Stimulated activated CD4-positive, alpha-beta T cell treated with anti-CD3 and anti-CD28 coated beads, Interleukin-1b, Interleukin-23, amount 100 ng/mL, for 4 hours (primary cell): ENCODE results near the gene CNOT1.
A peak's percentile ranks its signal among the peaks of the same experiment; 100 is the strongest.
"Not testable (repeated sequence)": the region's sequence is repeated elsewhere in the genome, so short reads cannot be mapped to it uniquely, and the experiment has no call there.

Experiments
- DNase-seq, 2 donors: peaks; one replicate each; pipeline ENCODE4 v3.0.0-alpha.2; 2020; ENCODE audit warnings: low read depth in 2 of 2

Gene CNOT1

GRCh38 chr16:58502217-58502921 lies 127.3 kb downstream of the CNOT1 start:
- no peak for DNase-seq

DNA sequence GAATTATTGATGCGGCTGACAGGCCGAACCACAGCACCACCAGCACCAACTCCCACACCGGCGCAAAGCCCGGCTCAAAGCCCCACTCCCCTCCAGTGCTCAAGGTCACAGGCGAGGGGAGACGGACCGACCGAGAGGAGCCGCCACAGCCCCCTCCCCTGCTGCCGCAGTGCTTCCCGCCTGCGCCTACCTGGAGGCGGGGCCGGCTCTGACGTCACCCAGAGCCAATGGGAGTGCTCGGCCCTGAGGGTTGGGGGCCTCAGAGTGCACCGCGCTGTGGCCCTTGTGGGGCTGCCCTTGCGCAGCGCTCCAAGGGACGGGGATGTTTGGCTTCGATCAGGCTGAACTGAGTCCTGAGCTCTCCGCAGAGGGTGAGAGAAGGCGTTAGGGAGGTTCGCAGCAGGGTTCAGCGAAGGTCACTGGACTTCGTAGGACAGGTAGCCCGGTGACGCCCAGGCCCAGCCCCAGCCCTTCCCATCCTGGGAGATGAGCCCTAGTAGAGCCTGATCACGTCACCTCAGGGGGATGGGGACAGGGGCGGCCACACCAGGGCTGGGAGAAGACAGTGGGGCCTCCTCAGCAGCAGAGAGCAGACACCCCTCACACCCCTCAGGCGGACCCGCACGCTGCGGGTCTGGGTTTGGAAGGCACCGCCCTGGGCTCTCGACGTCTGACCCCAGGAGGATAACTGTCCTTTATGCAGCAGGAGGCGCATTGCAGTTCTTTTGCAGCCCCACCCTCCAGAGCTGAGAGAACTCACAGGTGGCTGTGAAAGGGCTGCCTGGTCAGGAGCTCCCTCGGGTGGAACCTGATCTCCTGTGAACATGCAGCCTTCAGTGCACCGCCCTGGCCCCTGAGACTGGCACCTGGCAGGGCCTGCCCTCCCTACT lies 128.1 kb downstream of the CNOT1 start:
- peak; percentile 25 to 44 for DNase-seq

GRCh38 chr16:58500430-58501241 lies 129.0 kb downstream of the CNOT1 start:
- no peak for DNase-seq

GRCh38 chr16:58499615-58500351 lies 129.8 kb downstream of the CNOT1 start, which contains the start of gene NDRG4:
TSS of gene NDRG4 (plus strand) at chr16:58500143. CDS start at chr16:58500249, 106 bp downstream.
- no peak for DNase-seq

GRCh38 chr16:58499092-58499511 lies 130.5 kb downstream of the CNOT1 start:
- DNase-seq = no peak

DNA sequence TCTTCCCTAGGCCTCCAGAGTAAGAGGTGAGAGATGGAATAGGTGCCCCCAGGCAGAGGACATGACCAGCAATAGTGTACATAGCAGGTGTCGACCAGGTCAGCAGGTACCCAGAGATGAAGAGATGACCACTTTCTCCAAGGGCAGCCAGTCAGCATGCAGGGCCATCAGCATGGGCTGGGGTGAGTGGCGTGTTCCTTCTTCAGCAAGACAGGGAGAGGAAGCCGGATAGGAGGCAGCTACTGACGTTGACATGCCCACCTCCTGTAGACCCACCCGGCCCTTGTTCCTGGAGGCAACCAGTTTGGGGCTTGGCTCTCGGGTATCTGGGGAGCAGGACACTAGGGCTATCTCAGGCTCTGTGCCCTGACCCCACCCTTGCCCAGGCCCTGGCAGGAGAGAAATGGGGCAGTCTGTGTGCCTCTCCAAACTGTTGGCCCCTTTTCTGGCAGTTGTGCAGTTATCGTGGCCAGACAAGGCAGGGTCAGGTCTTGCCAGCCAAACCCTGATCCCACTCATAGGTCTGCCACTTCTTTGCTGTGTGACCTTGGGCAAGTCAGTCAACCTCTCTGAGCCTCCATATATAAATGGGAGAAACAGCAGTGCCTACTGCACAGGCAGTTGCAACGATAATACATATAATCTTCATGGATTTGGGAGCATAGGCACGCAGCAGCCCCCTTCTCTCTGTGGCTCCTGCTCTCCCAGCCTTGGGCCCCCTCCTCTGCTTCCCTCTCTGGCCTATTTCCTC lies 131.1 kb downstream of the CNOT1 start:
- no peak for DNase-seq

GRCh38 chr16:58497935-58498334 lies 131.7 kb downstream of the CNOT1 start:
- no peak for DNase-seq

- no peak for DNase-seq
These were observed 132.2 kb downstream of the CNOT1 start for GRCh38 chr16:58497468-58497867.

GRCh38 chr16:58495521-58496331 lies 133.9 kb downstream of the CNOT1 start:
- DNase-seq = no peak

DNA sequence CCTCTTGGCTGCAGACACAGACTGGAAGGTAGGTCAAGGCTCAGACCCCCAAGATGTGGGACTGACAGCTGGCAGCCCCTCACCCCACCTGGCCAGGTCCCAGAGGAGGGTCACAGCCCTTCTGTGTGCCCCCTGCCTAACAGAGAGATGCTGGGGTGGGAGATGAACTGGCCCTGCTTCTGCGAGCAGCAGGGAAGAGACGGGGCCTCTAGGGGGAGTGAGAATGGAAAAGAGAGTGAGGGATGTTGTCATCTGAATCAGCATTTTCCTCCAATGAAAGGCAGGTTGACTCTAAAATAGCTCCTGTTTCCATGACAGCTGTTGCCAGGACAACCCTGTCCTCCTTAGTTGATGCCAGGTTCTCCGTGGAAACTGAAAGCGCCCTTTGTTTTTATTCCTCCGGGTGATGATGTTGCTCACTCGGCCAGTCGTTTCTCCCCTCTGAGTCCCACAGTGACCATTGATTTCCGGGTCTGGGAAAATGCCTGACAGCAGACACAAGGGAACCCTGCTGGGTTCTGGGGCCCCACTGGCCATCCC lies 134.6 kb downstream of the CNOT1 start:
- peak; percentile 15 to 36 for DNase-seq

DNA sequence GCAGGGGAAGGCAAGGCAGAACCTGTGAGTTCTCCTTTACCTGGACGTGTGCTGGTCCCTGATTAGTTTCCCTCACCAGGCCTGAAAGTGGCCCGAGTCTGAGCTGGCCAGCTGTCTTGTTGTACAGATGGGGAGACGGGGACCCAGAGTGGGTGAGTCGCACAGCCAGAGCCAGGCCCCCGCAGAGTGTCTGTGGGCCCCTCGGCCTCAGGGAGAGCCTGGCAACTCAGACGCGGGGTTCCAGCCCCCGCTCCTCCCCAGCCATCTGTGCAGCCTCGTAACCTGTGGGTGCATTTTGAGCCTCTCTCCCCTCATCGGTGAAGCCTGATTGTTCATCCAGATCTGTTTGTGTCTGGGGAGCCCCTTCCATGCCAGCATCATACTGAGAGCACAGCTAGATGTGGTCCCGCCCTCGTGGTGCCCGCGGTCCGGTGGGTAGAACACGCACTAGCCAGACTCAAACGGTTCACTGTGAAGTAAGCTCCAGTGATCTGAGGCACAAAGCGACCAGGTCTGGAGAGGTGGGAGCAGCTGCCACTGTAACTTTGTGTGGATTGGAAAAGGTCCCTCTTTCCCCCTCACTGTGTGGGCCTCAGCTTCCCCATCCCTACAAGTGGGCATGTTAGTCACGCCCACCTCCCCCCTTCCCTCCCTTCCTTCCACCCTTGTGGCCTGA lies 135.7 kb downstream of the CNOT1 start:
- DNase-seq = no peak

DNA sequence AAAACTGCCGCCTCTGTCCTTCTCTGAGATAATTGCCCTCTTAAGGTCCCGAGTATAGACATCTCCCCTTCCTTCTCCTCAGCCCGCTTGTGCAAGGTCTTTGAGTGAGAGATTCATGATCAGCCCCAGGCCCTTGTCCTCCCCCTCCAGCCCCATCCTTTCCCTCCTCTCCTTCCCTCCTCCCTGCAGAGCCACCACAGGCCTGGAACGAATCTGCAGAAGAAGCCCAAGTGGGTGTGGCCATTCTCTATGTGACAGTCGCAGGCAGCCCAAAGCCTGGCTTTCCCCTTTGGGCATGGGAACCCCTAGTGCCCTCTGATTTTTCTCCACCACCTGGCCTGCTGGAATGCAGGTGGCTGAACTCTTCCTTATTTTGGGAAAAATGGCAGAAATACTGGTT lies 136.9 kb downstream of the CNOT1 start:
- DNase-seq = no peak

DNA sequence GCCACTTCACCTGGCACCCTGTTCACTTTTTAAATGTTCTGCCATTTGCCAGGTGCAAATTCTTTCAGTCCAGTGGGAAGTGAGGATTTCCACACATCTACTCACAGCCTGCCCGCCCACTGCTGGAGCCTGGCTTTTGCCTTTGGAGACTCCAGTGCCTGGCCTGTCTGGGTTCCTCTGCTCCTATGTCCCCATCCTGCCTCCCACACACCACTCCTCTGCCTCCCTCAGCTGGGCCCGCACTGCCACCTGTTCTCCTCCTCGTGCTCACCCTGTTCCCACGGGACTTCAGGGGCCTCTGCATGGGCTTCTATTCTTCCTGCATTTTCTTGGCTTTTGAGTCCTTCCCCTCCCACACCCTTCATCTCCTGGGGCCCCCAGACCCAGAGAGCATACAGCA lies 137.6 kb downstream of the CNOT1 start:
- DNase-seq = no peak

DNA sequence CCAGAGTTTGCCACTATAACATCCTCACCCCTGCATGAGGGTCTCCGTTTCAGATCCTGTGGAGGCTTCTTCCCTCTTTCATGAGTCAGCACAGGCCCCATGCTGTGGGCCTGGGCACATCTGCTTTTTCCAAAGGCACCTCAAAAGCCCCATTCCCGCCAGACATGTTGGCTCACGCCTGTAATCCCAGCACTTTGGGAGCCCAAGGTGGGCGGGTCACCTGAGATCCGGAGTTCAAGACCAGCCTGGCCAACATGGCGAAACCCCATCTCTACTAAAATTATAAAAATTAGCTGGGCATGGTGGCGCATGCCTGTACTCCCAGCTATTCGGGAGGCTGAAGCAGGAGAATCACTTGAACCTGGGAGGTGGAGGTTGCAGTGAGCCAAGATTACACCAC lies 139.1 kb downstream of the CNOT1 start:
- not testable (repeated sequence) for DNase-seq

- no peak for DNase-seq
These were observed 139.6 kb downstream of the CNOT1 start for GRCh38 chr16:58490065-58490464.

GRCh38 chr16:58488531-58488930 lies 141.1 kb downstream of the CNOT1 start:
- DNase-seq = no peak

GRCh38 chr16:58487566-58488351 lies 141.9 kb downstream of the CNOT1 start:
- peak; percentile 66 to 69 for DNase-seq
